H1 (cell line): ENCODE data around the gene BPIFB3. TPM values are rescaled to one million over a fixed set of nuclear protein-coding genes. Genes with fewer than 3 reads are reported as not detected.

Source experiments
- CTCF ChIA-PET: fragments of 300-600 bp; sonication (Branson Sonifier 250); formaldehyde crosslinking; loops from one replicate; lab custom pipeline; 2021; ENCODE audit not compliant: partially characterized antibody; lab: Charles Lee
- POLR2A ChIA-PET: fragments of 300-600 bp; sonication (Branson Sonifier 250); formaldehyde crosslinking; loops from one replicate; lab custom pipeline; 2021; ENCODE audit warnings: inconsistent platforms; ENCODE audit not compliant: partially characterized antibody; lab: Charles Lee
- DNase-seq, 2 experiments: peaks; one replicate each; pipeline versions ENCODE4 v3.0.0 to v3.0.0-alpha.2; 2010 to 2022; ENCODE audit warnings: low spot score in 2 of 2, low read depth in 1 of 2, mixed read lengths in 1 of 2
- FAIRE-seq: peaks from 2 replicates; lab custom pipeline; 2011; peaks lifted over from hg19 to GRCh38; lab: Jason Lieb, UNC
- H2AFZ ChIP-seq: 2 replicates; pipeline ENCODE4 v1.8.1; 2012; ENCODE audit warnings: low read length, inconsistent platforms
- H2AK5ac ChIP-seq: 2 replicates; pipeline ENCODE4 v1.6.1; 2013; ENCODE audit warnings: low read depth, low read length
- H2BK120ac ChIP-seq: replicated peaks from 2 replicates; pipeline ENCODE3; 2013; ENCODE audit warnings: low read depth, low read length, inconsistent platforms
- H2BK12ac ChIP-seq: 2 replicates; pipeline ENCODE4 v1.6.1; 2013; ENCODE audit warnings: low read depth, low read length
- H2BK15ac ChIP-seq: 2 replicates; pipeline ENCODE4 v1.6.1; 2013; ENCODE audit warnings: low read length
- H2BK20ac ChIP-seq: 2 replicates; pipeline ENCODE4 v1.6.1; 2013; ENCODE audit warnings: low read length
- H2BK5ac ChIP-seq: 2 replicates; pipeline ENCODE4 v1.6.1; 2013; ENCODE audit warnings: low read depth, low read length
- H3K14ac ChIP-seq: 2 replicates; pipeline ENCODE4 v1.6.1; 2013; ENCODE audit warnings: inconsistent platforms; ENCODE audit not compliant: insufficient read length
- H3K18ac ChIP-seq: 2 replicates; pipeline ENCODE4 v1.6.1; 2013; ENCODE audit warnings: low read length; ENCODE audit errors: extremely low read depth
- H3K23ac ChIP-seq: 2 replicates; pipeline ENCODE4 v1.6.1; 2013; ENCODE audit warnings: inconsistent platforms; ENCODE audit not compliant: insufficient read length
- H3K23me2 ChIP-seq: 2 replicates; pipeline ENCODE4 v1.6.1; 2013; ENCODE audit warnings: low read depth, low read length
- H3K27ac ChIP-seq: 2 replicates; pipeline ENCODE4 v1.6.1; 2011; ENCODE audit warnings: low read depth, low read length, inconsistent platforms
- H3K27me3 ChIP-seq, 4 experiments: replicated peaks in 1 of 4; 1 replicate in 1 of 4; 2 replicates in 3 of 4; pipeline versions ENCODE4 v1.6.1 to v1.8.1; 2011 to 2013; ENCODE audit warnings: low read length in 3 of 4, mild to moderate bottlenecking in 3 of 4, inconsistent platforms in 2 of 4, mixed read lengths in 2 of 4, moderate library complexity in 1 of 4; ENCODE audit not compliant: control insufficient read depth in 3 of 4, insufficient read depth in 3 of 4; ENCODE audit errors: extremely low read depth in 1 of 4
- H3K36me3 ChIP-seq, 4 experiments: 2 replicates each; pipeline versions ENCODE4 v1.6.1 to v1.8.1; 2011 to 2013; ENCODE audit warnings: mild to moderate bottlenecking in 4 of 4, low read length in 3 of 4, moderate library complexity in 2 of 4, control low read depth in 1 of 4, inconsistent platforms in 1 of 4; ENCODE audit not compliant: insufficient read depth in 4 of 4, control insufficient read depth in 2 of 4
- H3K4ac ChIP-seq: replicated peaks from 2 replicates; pipeline ENCODE3; 2013; ENCODE audit warnings: low read length, low read depth, mixed read lengths, inconsistent platforms; ENCODE audit not compliant: insufficient read length
- H3K4me1 ChIP-seq, 4 experiments: replicated peaks in 1 of 4; 1 replicate in 1 of 4; 2 replicates in 3 of 4; pipeline versions ENCODE4 v1.6.1 to v1.8.1; 2011 to 2013; ENCODE audit warnings: low read length in 3 of 4, inconsistent platforms in 2 of 4, mixed read lengths in 1 of 4; ENCODE audit not compliant: insufficient read depth in 4 of 4, control insufficient read depth in 3 of 4
- H3K4me2 ChIP-seq, 2 experiments: 2 replicates each; pipeline versions ENCODE4 v1.6.1 to v1.8.1; 2011 to 2013; ENCODE audit warnings: low read depth in 2 of 2, low read length in 2 of 2, control low read depth in 1 of 2, inconsistent platforms in 1 of 2, mild to moderate bottlenecking in 1 of 2; ENCODE audit not compliant: insufficient read depth in 1 of 2
- H3K4me3 ChIP-seq, 4 experiments: fragments of 200-600, 300-600 bp in 1 of 4; sonication (generic), shearing (Covaris generic), sonication (Bioruptor Twin) in 1 of 4; 2 replicates each; pipeline versions ENCODE4 v1.5.1 to v1.8.1; 2011 to 2016; ENCODE audit warnings: low read length in 4 of 4, low read depth in 3 of 4, control low read depth in 2 of 4, inconsistent platforms in 2 of 4, mild to moderate bottlenecking in 2 of 4, mixed read lengths in 1 of 4, moderate library complexity in 1 of 4; ENCODE audit not compliant: insufficient read depth in 2 of 4; ENCODE audit errors: extremely low read depth in 1 of 4
- H3K56ac ChIP-seq: replicated peaks from 2 replicates; pipeline ENCODE3; 2013; ENCODE audit warnings: low read depth, mild to moderate bottlenecking, mixed read lengths, low read length, inconsistent platforms; ENCODE audit not compliant: insufficient read length
- H3K79me1 ChIP-seq: 2 replicates; pipeline ENCODE4 v1.6.1; 2013; ENCODE audit warnings: low read depth, low read length, control low read depth
- H3K79me2 ChIP-seq, 2 experiments: 2 replicates each; pipeline versions ENCODE4 v1.6.1 to v1.8.1; 2012 to 2013; ENCODE audit warnings: low read length in 2 of 2, mild to moderate bottlenecking in 2 of 2, inconsistent platforms in 1 of 2; ENCODE audit not compliant: insufficient read depth in 2 of 2, control insufficient read depth in 1 of 2
- H3K9ac ChIP-seq, 4 experiments: replicated peaks in 1 of 4; 1 replicate in 1 of 4; 2 replicates in 3 of 4; pipeline versions ENCODE4 v1.6.1 to v1.8.1; 2011 to 2013; ENCODE audit warnings: low read depth in 3 of 4, low read length in 3 of 4, control low read depth in 2 of 4, mild to moderate bottlenecking in 2 of 4, moderate library complexity in 2 of 4, inconsistent platforms in 1 of 4; ENCODE audit errors: extremely low read depth in 1 of 4
- H3K9me3 ChIP-seq, 2 experiments: 2 replicates each; pipeline versions ENCODE4 v1.6.1 to v1.8.1; 2012 to 2013; ENCODE audit warnings: mild to moderate bottlenecking in 2 of 2, moderate library complexity in 2 of 2, control low read depth in 1 of 2, inconsistent platforms in 1 of 2, low read depth in 1 of 2, low read length in 1 of 2, mixed read lengths in 1 of 2; ENCODE audit not compliant: insufficient read depth in 2 of 2
- H4K20me1 ChIP-seq, 2 experiments: replicated peaks in 1 of 2; 2 replicates each; pipeline versions ENCODE3 to v1.8.1; 2011 to 2013; ENCODE audit warnings: inconsistent platforms in 2 of 2, low read length in 2 of 2, mild to moderate bottlenecking in 1 of 2; ENCODE audit not compliant: insufficient read depth in 2 of 2, control insufficient read depth in 1 of 2
- H4K5ac ChIP-seq: 2 replicates; pipeline ENCODE4 v1.6.1; 2013; ENCODE audit warnings: low read length, low read depth, mixed read lengths, inconsistent platforms; ENCODE audit not compliant: insufficient read length
- H4K8ac ChIP-seq: 2 replicates; pipeline ENCODE4 v1.8.0; 2013; ENCODE audit warnings: mild to moderate bottlenecking, moderate library complexity, low read length, inconsistent platforms; ENCODE audit not compliant: insufficient read depth; ENCODE audit errors: extremely low read depth
- H4K91ac ChIP-seq: replicated peaks from 2 replicates; pipeline ENCODE3; 2013; ENCODE audit warnings: low read length, mixed read lengths, inconsistent platforms; ENCODE audit not compliant: insufficient read length
- BRCA1 ChIP-seq: IDR thresholded peaks from 2 replicates; pipeline ENCODE4 v1.6.1; 2012; ENCODE audit warnings: low read depth, low read length, improper control_type of control experiment
- CREB1 ChIP-seq: IDR thresholded peaks from 2 replicates; pipeline ENCODE4 v1.6.1; 2012; ENCODE audit warnings: inconsistent platforms
- EZH2 ChIP-seq: fragments of 200-600 bp; sonication (generic); IDR thresholded peaks from 2 replicates; pipeline ENCODE4 v1.7.1; 2012; ENCODE audit warnings: low read depth, mild to moderate bottlenecking, moderate library complexity, low read length, inconsistent platforms; ENCODE audit not compliant: severe bottlenecking
- HDAC6 ChIP-seq: IDR thresholded peaks from one replicate; pipeline ENCODE4 v1.7.1; 2012; ENCODE audit warnings: low read depth, mild to moderate bottlenecking, inconsistent platforms, low read length, moderate library complexity
- JUN ChIP-seq: IDR thresholded peaks from 2 replicates; pipeline ENCODE4 v1.6.1; 2011; ENCODE audit warnings: low read depth, mild to moderate bottlenecking, improper control_type of control experiment, low read length
- KDM1A ChIP-seq: fragments of 200-600, 300-600 bp; sonication (generic); IDR thresholded peaks from 2 replicates; pipeline ENCODE4 v1.7.1; 2016; ENCODE audit warnings: mild to moderate bottlenecking, low read length, borderline replicate concordance
- SUZ12 ChIP-seq: fragments of 200-600 bp; sonication (generic); IDR thresholded peaks from 2 replicates; pipeline ENCODE4 v1.6.1; 2012; ENCODE audit warnings: mild to moderate bottlenecking, inconsistent platforms, low read length, moderate library complexity, mixed read lengths
- TEAD4 ChIP-seq: IDR thresholded peaks from 2 replicates; pipeline ENCODE4 v1.6.1; 2012; ENCODE audit warnings: low read depth, low read length, inconsistent platforms, mixed read lengths
- WGBS, 2 experiments: shearing (Covaris generic) in 1 of 2; methylation state at CpG; one replicate each; pipeline versions ENCODE4 v1.1.6 to v1.1.7; 2013 to 2015; ENCODE audit warnings: low lambda C conversion rate in 2 of 2, mixed read lengths in 2 of 2, inconsistent platforms in 1 of 2, low coverage in 1 of 2, missing lambda C conversion rate in 1 of 2; ENCODE audit not compliant: insufficient replicate concordance in 2 of 2, insufficient coverage in 1 of 2, insufficient read length in 1 of 2; ENCODE audit errors: extremely low coverage in 1 of 2, missing lambda C conversion rate in 1 of 2; 5-methylcytosine and 5-hydroxymethylcytosine counted together
- polyA plus RNA-seq, 7 experiments: library from polyadenylated mRNA; depleted of rRNA in 3 of 7; stranded (reverse) in 5 of 7; unstranded in 2 of 7; fragments of >200 nt in 5 of 7; fragments of 200-250 nt in 2 of 7; gene quantifications; 1 replicate in 5 of 7; 2 replicates in 1 of 7; 4 replicates in 1 of 7; pipeline versions ENCODE4 v1.2.1 to v1.2.3, GENCODE V29; 2011 to 2013; ENCODE audit warnings: missing spikeins in 2 of 7, mixed read lengths in 2 of 7
- total RNA-seq: library from RNA; stranded (reverse); fragmentation: NEBNext Ultra II Directional; extraction: Animal tissue kit (Norgen Biotek cat#: 25700); gene quantifications from 2 replicates; pipeline ENCODE4 v1.2.1, GENCODE V29; 2021

Gene BPIFB3
- total and polyA plus RNA-seq, 2 of the 8 experiments (the other 6 are each of a cell fraction or from before 2014, with no cell fraction given): not detected

DNA sequence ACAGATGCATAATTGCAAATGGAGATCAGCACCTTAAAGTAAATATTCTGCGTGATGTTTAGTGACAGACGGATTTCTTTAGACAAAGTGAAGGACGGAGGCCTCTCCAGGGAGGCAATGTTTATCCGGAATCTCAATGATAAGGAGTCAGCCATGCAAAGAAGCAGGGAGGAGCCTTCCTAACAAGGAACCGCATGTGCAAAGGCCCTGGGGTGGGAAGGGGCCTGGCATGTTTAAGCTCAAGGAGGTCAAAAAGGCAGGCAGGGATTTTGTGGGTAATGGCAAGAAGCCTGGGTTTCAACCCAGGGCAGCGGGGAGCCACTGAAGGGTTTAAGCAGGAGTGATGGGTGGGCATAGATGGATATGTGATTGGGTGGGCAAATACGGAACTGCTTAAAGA lies 678 bp downstream of the BPIFB3 start:
- 94% methylated on average over 7 of the region's 7 CpGs; no CpG with 5 or more reads in 1 of the 2 experiments for WGBS, 2 experiments
- H3K27me3 ChIP-seq: no peaks in the 10 kb centered on the region
- CTCF ChIA-PET: interaction anchor here (0.9 to 1.4 kb wide), 4 partner anchors 12 to 127 kb away, joined by 3 read pairs; no protein-coding TSS in a partner anchor

More for the DNA sequence above, 678 bp downstream of the BPIFB3 start:
- no peaks in the 10 kb centered on the region for H4K20me1 ChIP-seq
- H3K9me3 ChIP-seq: no peaks in the 10 kb centered on the region
- H4K91ac ChIP-seq: no peak overlapping the region
- no peaks in the 10 kb centered on the region for H3K36me3 ChIP-seq
- H2BK12ac ChIP-seq: no peak overlapping the region
- no peak overlapping the region for H3K4me3 ChIP-seq
- H2BK20ac ChIP-seq: no peak overlapping the region
- no peak overlapping the region for H4K8ac ChIP-seq
- no peak overlapping the region for H3K9ac ChIP-seq
- H3K14ac ChIP-seq: no peak overlapping the region
- no peak overlapping the region for H2AK5ac ChIP-seq
- no peak overlapping the region for H3K23ac ChIP-seq
- DNase-seq (no peak), FAIRE-seq (no peak)
- H3K79me1 ChIP-seq: no peaks in the 10 kb centered on the region
- H2AFZ ChIP-seq: no peak overlapping the region
- no peak overlapping the region for H2BK5ac ChIP-seq
- H3K27ac ChIP-seq: no peak overlapping the region
- H3K18ac ChIP-seq: no peak overlapping the region
- no peak overlapping the region for H3K4ac ChIP-seq
- no peak overlapping the region for H3K56ac ChIP-seq
- H3K4me1 ChIP-seq: peaks cover 0 to 4% (median 2%) of the 10 kb centered on the region in 4 experiments; a peak in 3 of 7 replicates
- H3K4me2 ChIP-seq: no peak overlapping the region
- no peaks in the 10 kb centered on the region for H3K23me2 ChIP-seq
- H2BK15ac ChIP-seq: no peak overlapping the region
- H3K79me2 ChIP-seq: no peaks in the 10 kb centered on the region
- H2BK120ac ChIP-seq: no peak overlapping the region
- TF ChIP-seq JUN: no peak
- TF ChIP-seq SUZ12: no peak
- TF ChIP-seq TEAD4: no peak
- TF ChIP-seq KDM1A: peak; percentile 68
- TF ChIP-seq CREB1: no peak
- TF ChIP-seq EZH2: no peak
- TF ChIP-seq HDAC6: no peak
- TF ChIP-seq BRCA1: no peak
- no peak overlapping the region for H4K5ac ChIP-seq
- POLR2A ChIA-PET: no interaction called here
